Measurements from ENCODE around the gene RAB3GAP2.

GRCh38 chr1:220156620-220157146 is 115.6 kb downstream of the RAB3GAP2 start:
- TF ChIP-seq EZH2phosphoT487 (IDR thresholded peaks at IDR 0.05; ENCODE audit: insufficient read depth, low read depth) (no peak), EZH2 (IDR thresholded peaks at IDR 0.05; ENCODE audit: insufficient read depth, poor library complexity, severe bottlenecking) (no peak)

All from GM23248 (cell line).